ENCODE data around the gene CACNA1G. TPM values are rescaled to one million over a fixed set of nuclear protein-coding genes. Genes with fewer than 3 reads are reported as not detected.
A peak's percentile ranks its signal among the peaks of the same experiment; 100 is the strongest.

Gene CACNA1G
- total and polyA plus RNA-seq, 4 donors = under 0.01 to 0.14 (median 0.01) TPM; not detected in 1

DNA sequence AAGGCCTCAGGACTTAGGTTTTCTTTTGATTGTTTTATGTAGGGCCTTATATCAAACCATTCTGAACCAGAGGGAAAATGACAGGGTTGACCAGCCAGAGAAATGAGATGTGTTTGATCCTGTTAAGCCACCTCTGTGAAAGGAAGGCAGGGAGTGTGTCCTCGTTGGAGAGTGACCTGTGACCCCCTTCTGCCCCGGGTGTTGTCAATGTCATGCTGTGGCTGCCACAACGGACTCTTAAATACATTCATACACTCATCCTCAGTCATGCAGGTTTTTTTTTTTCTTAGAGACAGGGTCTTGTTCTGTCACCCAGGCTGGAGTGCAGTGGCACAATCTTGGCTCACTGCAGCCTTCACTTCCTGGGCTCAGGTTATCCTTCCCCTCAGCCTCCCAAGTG, 46.1 kb upstream of the CACNA1G start (continued):
- TF ChIP-seq, protein P1, sequence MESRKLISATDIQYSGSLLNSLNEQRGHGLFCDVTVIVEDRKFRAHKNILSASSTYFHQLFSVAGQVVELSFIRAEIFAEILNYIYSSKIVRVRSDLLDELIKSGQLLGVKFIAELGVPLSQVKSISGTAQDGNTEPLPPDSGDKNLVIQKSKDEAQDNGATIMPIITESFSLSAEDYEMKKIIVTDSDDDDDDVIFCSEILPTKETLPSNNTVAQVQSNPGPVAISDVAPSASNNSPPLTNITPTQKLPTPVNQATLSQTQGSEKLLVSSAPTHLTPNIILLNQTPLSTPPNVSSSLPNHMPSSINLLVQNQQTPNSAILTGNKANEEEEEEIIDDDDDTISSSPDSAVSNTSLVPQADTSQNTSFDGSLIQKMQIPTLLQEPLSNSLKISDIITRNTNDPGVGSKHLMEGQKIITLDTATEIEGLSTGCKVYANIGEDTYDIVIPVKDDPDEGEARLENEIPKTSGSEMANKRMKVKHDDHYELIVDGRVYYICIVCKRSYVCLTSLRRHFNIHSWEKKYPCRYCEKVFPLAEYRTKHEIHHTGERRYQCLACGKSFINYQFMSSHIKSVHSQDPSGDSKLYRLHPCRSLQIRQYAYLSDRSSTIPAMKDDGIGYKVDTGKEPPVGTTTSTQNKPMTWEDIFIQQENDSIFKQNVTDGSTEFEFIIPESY (IDR thresholded peaks at IDR 0.05) = no peak
- no peak for TF ChIP-seq RAD21 (IDR thresholded peaks at IDR 0.05)
- TF ChIP-seq HNF4G (IDR thresholded peaks at IDR 0.05) = no peak
- no peak for TF ChIP-seq TAF1 (conservative IDR thresholded peaks at IDR 0.05)

DNA sequence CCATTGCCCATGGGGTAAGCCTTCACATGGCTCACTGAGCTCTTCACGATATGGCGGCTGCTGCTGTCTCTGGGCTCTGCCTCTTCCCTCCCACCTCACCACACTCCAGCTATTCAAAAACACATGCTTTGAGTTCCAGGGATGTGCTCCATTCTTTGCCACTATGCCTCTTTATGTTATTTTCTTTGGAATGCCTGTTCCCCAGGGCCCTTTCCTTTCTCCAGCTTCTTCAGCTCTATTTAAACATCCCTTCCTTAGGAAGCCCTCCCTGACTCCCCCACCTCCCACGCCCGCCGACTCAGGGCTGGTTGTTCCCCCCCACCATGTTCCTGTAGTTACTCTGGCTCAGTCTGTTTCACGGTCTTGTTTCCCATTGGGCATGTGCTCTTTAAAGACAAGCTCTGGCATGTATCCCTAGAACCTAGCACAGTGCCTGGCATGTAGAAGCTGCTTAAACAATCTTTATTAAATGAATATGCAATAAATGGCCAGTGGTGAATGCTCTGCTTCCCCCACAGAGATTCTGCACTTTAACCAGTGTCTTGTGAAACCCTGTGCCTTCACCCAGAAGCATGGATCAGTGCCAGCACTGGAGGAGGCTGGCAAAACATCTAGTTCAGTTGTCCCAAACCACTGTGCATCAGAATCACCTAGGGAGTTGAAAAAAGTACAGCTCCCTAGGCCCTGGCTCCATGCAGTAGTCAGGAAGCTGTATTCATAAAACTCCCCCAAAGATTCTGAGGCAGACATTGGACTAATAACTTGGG, 45.4 kb upstream of the CACNA1G start:
- DNase-seq (ENCODE audit: low spot score) = no peak
- no peak overlapping the region for H3K27ac ChIP-seq (ENCODE audit: low read depth in 1 of 2, low read length in 2 of 2)
- H3K4me1 ChIP-seq (ENCODE audit: control insufficient read depth in 4 of 4, insufficient read depth in 4 of 4, low read length in 3 of 4) = peaks cover 2 to 15% (median 13%) of the 10 kb centered on the region in 4 donors
- no peaks in the 10 kb centered on the region for H3K27me3 ChIP-seq (ENCODE audit: control insufficient read depth in 4 of 4, insufficient read depth in 4 of 4, low read length in 3 of 4)
- H3K9ac ChIP-seq (ENCODE audit: low read depth in 1 of 2, low read length in 2 of 2) = no peak overlapping the region
- no peak overlapping the region for H3K4me3 ChIP-seq (ENCODE audit: low read depth in 1 of 3, low read length in 3 of 3)
- TF ChIP-seq RAD21 (IDR thresholded peaks at IDR 0.05) (peak in 1 of 2 donors; percentile 29), FOXA2 (IDR thresholded peaks at IDR 0.05) (no peak), SP1 (IDR thresholded peaks at IDR 0.05) (peak; percentile 78), TAF1 (conservative IDR thresholded peaks at IDR 0.05) (no peak), EGR1 (IDR thresholded peaks at IDR 0.05; ENCODE audit: low read depth in 2 of 2) (no peak), GABPA (IDR thresholded peaks at IDR 0.05 in 1 of 2, conservative IDR thresholded peaks at IDR 0.05 in 1 of 2) (no peak), HNF4A (conservative IDR thresholded peaks at IDR 0.05) (peak; percentile 85 to 89), HNF4G (IDR thresholded peaks at IDR 0.05) (peak; percentile 59), NR2F2 (IDR thresholded peaks at IDR 0.05) (no peak), YY1 (IDR thresholded peaks at IDR 0.05) (no peak), JUND (IDR thresholded peaks at IDR 0.05) (no peak), RXRA (IDR thresholded peaks at IDR 0.05) (peak; percentile 47 to 60), FOXA1 (IDR thresholded peaks at IDR 0.05) (no peak)
- TF ChIP-seq, protein P2, sequence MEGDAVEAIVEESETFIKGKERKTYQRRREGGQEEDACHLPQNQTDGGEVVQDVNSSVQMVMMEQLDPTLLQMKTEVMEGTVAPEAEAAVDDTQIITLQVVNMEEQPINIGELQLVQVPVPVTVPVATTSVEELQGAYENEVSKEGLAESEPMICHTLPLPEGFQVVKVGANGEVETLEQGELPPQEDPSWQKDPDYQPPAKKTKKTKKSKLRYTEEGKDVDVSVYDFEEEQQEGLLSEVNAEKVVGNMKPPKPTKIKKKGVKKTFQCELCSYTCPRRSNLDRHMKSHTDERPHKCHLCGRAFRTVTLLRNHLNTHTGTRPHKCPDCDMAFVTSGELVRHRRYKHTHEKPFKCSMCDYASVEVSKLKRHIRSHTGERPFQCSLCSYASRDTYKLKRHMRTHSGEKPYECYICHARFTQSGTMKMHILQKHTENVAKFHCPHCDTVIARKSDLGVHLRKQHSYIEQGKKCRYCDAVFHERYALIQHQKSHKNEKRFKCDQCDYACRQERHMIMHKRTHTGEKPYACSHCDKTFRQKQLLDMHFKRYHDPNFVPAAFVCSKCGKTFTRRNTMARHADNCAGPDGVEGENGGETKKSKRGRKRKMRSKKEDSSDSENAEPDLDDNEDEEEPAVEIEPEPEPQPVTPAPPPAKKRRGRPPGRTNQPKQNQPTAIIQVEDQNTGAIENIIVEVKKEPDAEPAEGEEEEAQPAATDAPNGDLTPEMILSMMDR (IDR thresholded peaks at IDR 0.05; ENCODE audit: low read depth, low read length, missing input control) = no peak
- TF ChIP-seq, protein P3, sequence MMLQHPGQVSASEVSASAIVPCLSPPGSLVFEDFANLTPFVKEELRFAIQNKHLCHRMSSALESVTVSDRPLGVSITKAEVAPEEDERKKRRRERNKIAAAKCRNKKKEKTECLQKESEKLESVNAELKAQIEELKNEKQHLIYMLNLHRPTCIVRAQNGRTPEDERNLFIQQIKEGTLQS (IDR thresholded peaks at IDR 0.05) = no peak
- TF ChIP-seq, protein P1 (IDR thresholded peaks at IDR 0.05) = no peak
- TF ChIP-seq, protein P4, sequence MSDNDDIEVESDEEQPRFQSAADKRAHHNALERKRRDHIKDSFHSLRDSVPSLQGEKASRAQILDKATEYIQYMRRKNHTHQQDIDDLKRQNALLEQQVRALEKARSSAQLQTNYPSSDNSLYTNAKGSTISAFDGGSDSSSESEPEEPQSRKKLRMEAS (IDR thresholded peaks at IDR 0.05) = no peak
- TF ChIP-seq, protein P5, sequence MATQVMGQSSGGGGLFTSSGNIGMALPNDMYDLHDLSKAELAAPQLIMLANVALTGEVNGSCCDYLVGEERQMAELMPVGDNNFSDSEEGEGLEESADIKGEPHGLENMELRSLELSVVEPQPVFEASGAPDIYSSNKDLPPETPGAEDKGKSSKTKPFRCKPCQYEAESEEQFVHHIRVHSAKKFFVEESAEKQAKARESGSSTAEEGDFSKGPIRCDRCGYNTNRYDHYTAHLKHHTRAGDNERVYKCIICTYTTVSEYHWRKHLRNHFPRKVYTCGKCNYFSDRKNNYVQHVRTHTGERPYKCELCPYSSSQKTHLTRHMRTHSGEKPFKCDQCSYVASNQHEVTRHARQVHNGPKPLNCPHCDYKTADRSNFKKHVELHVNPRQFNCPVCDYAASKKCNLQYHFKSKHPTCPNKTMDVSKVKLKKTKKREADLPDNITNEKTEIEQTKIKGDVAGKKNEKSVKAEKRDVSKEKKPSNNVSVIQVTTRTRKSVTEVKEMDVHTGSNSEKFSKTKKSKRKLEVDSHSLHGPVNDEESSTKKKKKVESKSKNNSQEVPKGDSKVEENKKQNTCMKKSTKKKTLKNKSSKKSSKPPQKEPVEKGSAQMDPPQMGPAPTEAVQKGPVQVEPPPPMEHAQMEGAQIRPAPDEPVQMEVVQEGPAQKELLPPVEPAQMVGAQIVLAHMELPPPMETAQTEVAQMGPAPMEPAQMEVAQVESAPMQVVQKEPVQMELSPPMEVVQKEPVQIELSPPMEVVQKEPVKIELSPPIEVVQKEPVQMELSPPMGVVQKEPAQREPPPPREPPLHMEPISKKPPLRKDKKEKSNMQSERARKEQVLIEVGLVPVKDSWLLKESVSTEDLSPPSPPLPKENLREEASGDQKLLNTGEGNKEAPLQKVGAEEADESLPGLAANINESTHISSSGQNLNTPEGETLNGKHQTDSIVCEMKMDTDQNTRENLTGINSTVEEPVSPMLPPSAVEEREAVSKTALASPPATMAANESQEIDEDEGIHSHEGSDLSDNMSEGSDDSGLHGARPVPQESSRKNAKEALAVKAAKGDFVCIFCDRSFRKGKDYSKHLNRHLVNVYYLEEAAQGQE (IDR thresholded peaks at IDR 0.05) = no peak
- H3K36me3 ChIP-seq (ENCODE audit: control insufficient read depth in 4 of 4, insufficient read depth in 3 of 4, low read depth in 1 of 4, low read length in 3 of 4) = no peaks in the 10 kb centered on the region
- H3K9me3 ChIP-seq (ENCODE audit: control insufficient read depth in 4 of 4, low read length in 3 of 4) = no peaks in the 10 kb centered on the region
- 83% methylated on average over 6 of the region's 6 CpGs for WGBS

All from liver (tissue), 9 donors.